22Rv1 (cell line): ENCODE data around the gene BTBD8.

Experiments used
- ZFX ChIP-seq: fragments of 450-650 bp; IDR thresholded peaks from 2 replicates; pipeline ENCODE4 v1.6.1; 2017; ENCODE audit warnings: antibody characterized with exemption, borderline replicate concordance
- TF ChIP-seq, protein P1 (sequence below): fragments of 450-650 bp; IDR thresholded peaks from 2 replicates; pipeline ENCODE4 v1.5.1; 2017; ENCODE audit warnings: mild to moderate bottlenecking

DNA sequence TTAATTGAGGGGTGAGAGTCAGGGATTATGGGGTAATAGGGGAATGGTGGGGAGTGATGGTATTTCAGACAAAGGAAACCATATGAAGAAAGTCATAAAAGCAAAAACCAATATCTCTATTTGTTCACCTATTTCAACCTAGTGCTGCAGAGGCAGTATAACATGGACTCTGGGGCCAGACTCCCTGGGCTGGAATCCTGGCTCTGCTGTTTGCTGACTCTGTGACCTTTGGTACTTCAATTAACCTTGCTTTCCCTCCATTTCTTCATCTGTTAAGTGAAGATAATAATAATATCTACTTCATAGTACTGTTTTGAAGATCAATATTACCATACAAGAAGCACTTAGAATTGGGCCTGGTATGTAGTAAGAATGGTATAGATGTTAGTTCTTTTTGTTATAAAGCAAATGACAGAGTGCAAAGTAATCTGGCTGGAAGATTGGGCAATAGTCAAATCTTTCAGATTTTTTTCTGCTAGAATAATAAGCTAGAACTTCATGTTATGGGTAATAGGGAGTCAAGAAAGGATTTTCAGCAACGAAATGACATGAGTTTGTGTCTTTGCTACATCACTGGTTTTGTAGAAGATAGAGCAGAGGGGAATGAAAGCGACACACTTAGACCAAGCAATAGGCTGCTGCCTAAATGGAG is 41.3 kb upstream of the BTBD8 start:
- TF ChIP-seq, protein P1, sequence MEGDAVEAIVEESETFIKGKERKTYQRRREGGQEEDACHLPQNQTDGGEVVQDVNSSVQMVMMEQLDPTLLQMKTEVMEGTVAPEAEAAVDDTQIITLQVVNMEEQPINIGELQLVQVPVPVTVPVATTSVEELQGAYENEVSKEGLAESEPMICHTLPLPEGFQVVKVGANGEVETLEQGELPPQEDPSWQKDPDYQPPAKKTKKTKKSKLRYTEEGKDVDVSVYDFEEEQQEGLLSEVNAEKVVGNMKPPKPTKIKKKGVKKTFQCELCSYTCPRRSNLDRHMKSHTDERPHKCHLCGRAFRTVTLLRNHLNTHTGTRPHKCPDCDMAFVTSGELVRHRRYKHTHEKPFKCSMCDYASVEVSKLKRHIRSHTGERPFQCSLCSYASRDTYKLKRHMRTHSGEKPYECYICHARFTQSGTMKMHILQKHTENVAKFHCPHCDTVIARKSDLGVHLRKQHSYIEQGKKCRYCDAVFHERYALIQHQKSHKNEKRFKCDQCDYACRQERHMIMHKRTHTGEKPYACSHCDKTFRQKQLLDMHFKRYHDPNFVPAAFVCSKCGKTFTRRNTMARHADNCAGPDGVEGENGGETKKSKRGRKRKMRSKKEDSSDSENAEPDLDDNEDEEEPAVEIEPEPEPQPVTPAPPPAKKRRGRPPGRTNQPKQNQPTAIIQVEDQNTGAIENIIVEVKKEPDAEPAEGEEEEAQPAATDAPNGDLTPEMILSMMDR = no peak
- TF ChIP-seq ZFX = no peak
